Spleen (tissue), 7 donors: Measurements from ENCODE around the gene WFDC10A.

ENCODE experiments used
- POLR2A ChIP-seq, 3 donors: fragments of 450-650 bp; IDR thresholded peaks; one replicate each; pipeline ENCODE4 v1.5.1; 2017; ENCODE audit warnings: antibody characterized with exemption in 3 of 3, mild to moderate bottlenecking in 1 of 3
- POLR2AphosphoS5 ChIP-seq, 3 donors: sonication (generic); formaldehyde crosslinking; IDR thresholded peaks; one replicate each; pipeline ENCODE4 v1.5.1; 2017; ENCODE audit warnings: antibody characterized with exemption in 3 of 3
- TF ChIP-seq, protein P1 (sequence below), 11 experiments: fragments of 200-600 bp in 7 of 11; fragments of 450-650 bp in 4 of 11; sonication (generic) in 4 of 11; IDR thresholded peaks in 8 of 11; conservative IDR thresholded peaks in 3 of 11; 1 replicate in 7 of 11; 2 replicates in 4 of 11; pipeline versions ENCODE4 v1.4.0 to v1.8.0; 2016 to 2021; ENCODE audit warnings: antibody characterized with exemption in 11 of 11, inconsistent platforms in 4 of 11, mild to moderate bottlenecking in 1 of 11
- donor health status: DM: no; HTN: no; CAD: no; lungs with moderate emphysema.
- donor health status: DM: no; HTN: no; CAD: no.
- donor health status: DM: no; HTN: no; CAD: no.

DNA sequence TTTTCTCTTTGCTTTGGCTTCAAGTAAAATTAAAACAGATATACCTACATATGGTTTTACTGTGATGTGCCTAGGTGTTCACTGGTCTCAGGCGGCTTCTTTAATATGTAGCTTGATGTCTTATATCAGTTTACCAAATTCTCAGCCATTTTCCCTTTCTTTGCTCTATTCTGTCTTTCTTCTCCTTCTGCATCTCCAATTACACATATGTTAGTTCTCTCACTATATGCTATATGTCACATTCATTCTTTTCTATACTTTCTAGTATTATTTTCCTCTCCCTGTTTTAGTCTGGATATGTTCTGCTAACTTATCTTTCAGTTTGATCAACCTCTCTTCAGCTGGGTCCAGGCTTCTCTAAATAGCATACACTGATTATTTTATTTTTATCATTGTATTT, 36.0 kb upstream of the WFDC10A start:
- TF ChIP-seq POLR2AphosphoS5 (IDR thresholded peaks at IDR 0.05) (no peak), POLR2A (IDR thresholded peaks at IDR 0.05) (no peak)
- TF ChIP-seq, protein P1, sequence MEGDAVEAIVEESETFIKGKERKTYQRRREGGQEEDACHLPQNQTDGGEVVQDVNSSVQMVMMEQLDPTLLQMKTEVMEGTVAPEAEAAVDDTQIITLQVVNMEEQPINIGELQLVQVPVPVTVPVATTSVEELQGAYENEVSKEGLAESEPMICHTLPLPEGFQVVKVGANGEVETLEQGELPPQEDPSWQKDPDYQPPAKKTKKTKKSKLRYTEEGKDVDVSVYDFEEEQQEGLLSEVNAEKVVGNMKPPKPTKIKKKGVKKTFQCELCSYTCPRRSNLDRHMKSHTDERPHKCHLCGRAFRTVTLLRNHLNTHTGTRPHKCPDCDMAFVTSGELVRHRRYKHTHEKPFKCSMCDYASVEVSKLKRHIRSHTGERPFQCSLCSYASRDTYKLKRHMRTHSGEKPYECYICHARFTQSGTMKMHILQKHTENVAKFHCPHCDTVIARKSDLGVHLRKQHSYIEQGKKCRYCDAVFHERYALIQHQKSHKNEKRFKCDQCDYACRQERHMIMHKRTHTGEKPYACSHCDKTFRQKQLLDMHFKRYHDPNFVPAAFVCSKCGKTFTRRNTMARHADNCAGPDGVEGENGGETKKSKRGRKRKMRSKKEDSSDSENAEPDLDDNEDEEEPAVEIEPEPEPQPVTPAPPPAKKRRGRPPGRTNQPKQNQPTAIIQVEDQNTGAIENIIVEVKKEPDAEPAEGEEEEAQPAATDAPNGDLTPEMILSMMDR (IDR thresholded peaks at IDR 0.05 in 8 of 11, conservative IDR thresholded peaks at IDR 0.05 in 3 of 11), result no peak
